ENCODE results near the gene INPP4A. TPM values are rescaled to one million over a fixed set of nuclear protein-coding genes. Genes with fewer than 3 reads are reported as not detected.
A peak's percentile ranks its signal among the peaks of the same experiment; 100 is the strongest.

The INPP4A gene
- total and polyA plus RNA-seq, 12 donors: 3.8 to 31.2 (median 21.1) TPM

GRCh38 chr2:98461498-98462049 lies 16.9 kb downstream of the INPP4A start:
- ATAC-seq (no peak), DNase-seq (peak in 1 of 2 donors; percentile 67)
- H3K27ac ChIP-seq: peak overlapping the region in 3 of 10 donors; percentile 21 to 67 (median 38)
- no peaks in the 10 kb centered on the region for H3K9me3 ChIP-seq
- H3K4me1 ChIP-seq: peaks cover 11 to 100% (median 60%) of the 10 kb centered on the region in 9 donors
- H3K27me3 ChIP-seq: no peaks in the 10 kb centered on the region
- no peak overlapping the region for H3K4me3 ChIP-seq
- intact Hi-C loops (cut with DNase I): no loop called here
- peaks cover 0 to 3% (median 0%) of the 10 kb centered on the region in 9 donors for H3K36me3 ChIP-seq
- TF ChIP-seq CTCF (IDR thresholded peaks at IDR 0.05): no peak
- WGBS, 2 donors: 60 to 70% methylated on average over 6 of the region's 6 CpGs

DNA sequence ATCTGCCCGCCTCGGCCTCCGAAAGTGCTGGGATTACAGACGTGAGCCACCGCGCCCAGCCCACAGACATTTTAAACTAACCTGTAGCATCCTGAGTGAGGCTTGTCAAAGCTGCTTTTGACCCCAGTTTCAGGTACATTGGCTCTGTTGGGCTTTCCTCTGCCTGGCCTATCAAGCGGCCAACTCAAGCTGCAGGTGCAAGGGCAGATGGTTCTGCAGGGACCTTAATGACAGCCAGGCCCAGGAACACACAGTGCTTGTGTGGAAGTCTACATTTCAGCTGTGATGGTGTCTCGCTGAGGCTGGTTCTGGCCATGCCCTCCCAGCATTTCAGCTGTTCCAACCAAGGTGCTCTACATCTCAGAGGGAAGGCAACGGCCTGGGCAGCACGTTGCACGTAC lies 18.4 kb downstream of the INPP4A start:
- Histone ChIP-seq H3K4me1 (peaks cover 12 to 100% (median 62%) of the 10 kb centered on the region in 9 donors), H3K4me3 (no peak overlapping the region), H3K9me3 (no peaks in the 10 kb centered on the region), H3K27ac (peak overlapping the region in 1 of 10 donors; percentile 89), H3K27me3 (no peaks in the 10 kb centered on the region), H3K36me3 (no peaks in the 10 kb centered on the region)
- WGBS, 2 donors: 96% methylated on average over 11 of the region's 11 CpGs
- intact Hi-C loops (cut with DNase I): no loop called here
- TF ChIP-seq CTCF (IDR thresholded peaks at IDR 0.05): no peak
- DNase-seq (no peak), ATAC-seq (no peak)

- ATAC-seq: no peak
- Histone ChIP-seq H3K27ac (peak overlapping the region in 2 of 10 donors; percentile 75 to 89), H3K4me1 (peaks cover 12 to 100% (median 62%) of the 10 kb centered on the region in 9 donors), H3K9me3 (no peaks in the 10 kb centered on the region), H3K4me3 (no peak overlapping the region), H3K27me3 (no peaks in the 10 kb centered on the region), H3K36me3 (no peaks in the 10 kb centered on the region)
- intact Hi-C loops (cut with DNase I): no loop called here
- TF ChIP-seq CTCF (IDR thresholded peaks at IDR 0.05): no peak
- 90 to 91% methylated on average over 10 of the region's 10 CpGs for WGBS, 2 donors
- DNase-seq: no peak
Measured at GRCh38 chr2:98463551-98463971, 18.9 kb downstream of the INPP4A start.

DNA sequence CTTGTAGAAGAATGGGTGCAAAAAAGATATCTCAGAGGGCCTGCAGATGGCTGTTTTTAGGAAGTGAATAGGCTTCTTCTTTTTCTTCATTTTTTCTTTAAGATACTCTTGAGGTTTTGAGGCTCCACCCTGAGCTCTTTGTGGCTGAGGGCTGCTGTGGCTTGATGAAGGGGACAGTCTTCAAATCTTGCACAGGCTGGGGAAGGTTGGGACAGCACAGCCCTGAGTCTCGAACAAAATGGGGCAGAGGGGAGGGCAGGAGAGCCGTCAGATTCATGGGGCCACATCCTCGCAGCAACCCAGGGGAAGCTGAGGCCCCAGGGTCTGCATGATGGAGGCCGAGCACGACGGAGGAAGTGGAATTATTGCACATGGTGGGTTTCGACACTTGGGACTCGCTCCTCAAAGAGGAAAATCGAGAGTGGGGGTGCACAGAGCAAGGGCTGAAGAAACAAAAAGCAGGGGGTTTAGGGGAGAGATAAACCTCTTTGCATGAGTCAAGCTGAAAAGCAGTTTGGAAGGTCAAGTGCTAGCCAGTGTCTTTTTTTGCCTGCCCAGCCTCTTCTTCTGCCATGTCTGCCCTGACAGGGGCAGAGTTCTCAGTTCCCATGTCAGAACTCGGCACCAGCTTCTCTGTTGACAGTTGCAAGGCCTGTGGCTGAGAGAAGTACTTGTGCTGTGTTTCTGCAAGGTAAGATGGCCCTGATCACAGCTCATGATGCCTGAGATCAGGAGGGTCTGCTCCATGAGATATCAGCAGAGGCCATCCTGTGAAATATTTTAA lies 19.5 kb downstream of the INPP4A start:
- Histone ChIP-seq H3K27ac (peak overlapping the region in 8 of 10 donors; percentile 54 to 89 (median 76)), H3K4me1 (peaks cover 12 to 99% (median 60%) of the 10 kb centered on the region in 9 donors), H3K36me3 (no peaks in the 10 kb centered on the region), H3K9me3 (no peaks in the 10 kb centered on the region), H3K27me3 (no peaks in the 10 kb centered on the region), H3K4me3 (peak overlapping the region in 1 of 10 donors; percentile 20)
- 90 to 91% methylated on average over 10 of the region's 10 CpGs for WGBS, 2 donors
- intact Hi-C loops (cut with DNase I): no loop called here
- ATAC-seq: peak in 1 of 8 donors; percentile 1
- TF ChIP-seq CTCF (IDR thresholded peaks at IDR 0.05): no peak
- no peak for DNase-seq
